SK-MEL-5 (cell line): ENCODE measurements around the gene LONP2. TPM values are rescaled to one million over a fixed set of nuclear protein-coding genes. Genes with fewer than 3 reads are reported as not detected.
"Not testable (repeated sequence)": the region's sequence is repeated elsewhere in the genome, so short reads cannot be mapped to it uniquely, and the experiment has no call there.

Source experiments
- DNase-seq: peaks from one replicate; pipeline ENCODE4 v3.0.0-alpha.2; 2016; ENCODE audit warnings: low read depth, low spot score
- in situ Hi-C: cut with HindIII; loops from 2 replicates; pipeline ENCODE4 v1.10.0; 2016; ENCODE audit warnings: low sequenced_read_pairs, high pct_unique_total_duplicates, low pct_unique_long_range_greater_than_20kb
- total RNA-seq: library from RNA; depleted of rRNA; stranded (reverse); fragments of >200 nt; shearing (Covaris generic); gene quantifications from 2 replicates; pipeline ENCODE4 v1.2.3, GENCODE V29; 2014

Gene LONP2
- total RNA-seq, 1 experiment from 2014 or later: 133 TPM

GRCh38 chr16:48231727-48232492 lies 12.2 kb upstream of the LONP2 start:
- peak; percentile 65 for DNase-seq
- in situ Hi-C loops: no loop called here

- in situ Hi-C loops: no loop called here
- DNase-seq: no peak
These were observed 11.5 kb upstream of the LONP2 start for GRCh38 chr16:48232493-48233040.

GRCh38 chr16:48234630-48235029 lies 9.5 kb upstream of the LONP2 start:
- no peak for DNase-seq
- in situ Hi-C loops: no loop called here

- DNase-seq: no peak
- in situ Hi-C loops: no loop called here
These were observed 9.0 kb upstream of the LONP2 start for GRCh38 chr16:48235058-48235555.

- DNase-seq: no peak
- in situ Hi-C loops: no loop called here
These were observed 8.5 kb upstream of the LONP2 start for GRCh38 chr16:48235556-48236136.

GRCh38 chr16:48236286-48236685 lies 7.8 kb upstream of the LONP2 start:
- in situ Hi-C loops: no loop called here
- DNase-seq: no peak

GRCh38 chr16:48240147-48240546 lies 4.0 kb upstream of the LONP2 start:
- in situ Hi-C loops, DNase-seq: not testable (repeated sequence)

GRCh38 chr16:48244863-48245195 lies 729 bp downstream of the LONP2 start:
- no peak for DNase-seq
- in situ Hi-C loops: no loop called here

- in situ Hi-C loops: no loop called here
- DNase-seq: no peak
These were observed 2.0 kb downstream of the LONP2 start for GRCh38 chr16:48246066-48246465.

GRCh38 chr16:48247311-48247710 lies 3.2 kb downstream of the LONP2 start, which contains the start of gene ABCC11:
TSS of gene ABCC11 (minus strand) at chr16:48247539. CDS start at chr16:48231921, 15,618 bp downstream.
- in situ Hi-C loops: no loop called here
- no peak for DNase-seq

- in situ Hi-C loops: no loop called here
- DNase-seq: no peak
These were observed 6.6 kb downstream of the LONP2 start for GRCh38 chr16:48250520-48251278.

- no peak for DNase-seq
- in situ Hi-C loops: no loop called here
These were observed 7.9 kb downstream of the LONP2 start for GRCh38 chr16:48252013-48252412.

- in situ Hi-C loops: no loop called here
- DNase-seq: no peak
These were observed 12.6 kb downstream of the LONP2 start for GRCh38 chr16:48256579-48257177.

GRCh38 chr16:48261569-48261968 lies 17.5 kb downstream of the LONP2 start:
- in situ Hi-C loops: no loop called here
- no peak for DNase-seq

GRCh38 chr16:48262631-48263030 lies 18.5 kb downstream of the LONP2 start:
- DNase-seq: no peak

GRCh38 chr16:48269011-48269410 lies 24.9 kb downstream of the LONP2 start:
- in situ Hi-C loops: no loop called here
- DNase-seq: no peak

More at GRCh38 chr16:48262631-48263030, 18.5 kb downstream of the LONP2 start:
- in situ Hi-C loops: no loop called here

- peak; percentile 60 for DNase-seq
- in situ Hi-C loops: no loop called here
These were observed 27.6 kb downstream of the LONP2 start for GRCh38 chr16:48271728-48272127.
